SIG-M5 (cell line): ENCODE measurements around the gene SCRN2.

ENCODE experiments used
- DNase-seq: peaks from one replicate; lab custom pipeline; 2025; lab: John Stamatoyannopoulos, UW

The SCRN2 gene

GRCh38 chr17:47872019-47872650 is 31.1 kb upstream of the SCRN2 start:
- no peak for DNase-seq

GRCh38 chr17:47871048-47871447 is 30.0 kb upstream of the SCRN2 start:
- no peak for DNase-seq

- no peak for DNase-seq
Observed at GRCh38 chr17:47870056-47870455, 29.0 kb upstream of the SCRN2 start.

- DNase-seq: no peak
Observed at GRCh38 chr17:47869114-47869513, 28.0 kb upstream of the SCRN2 start.

- no peak for DNase-seq
Observed at GRCh38 chr17:47867813-47868533, 26.9 kb upstream of the SCRN2 start.

- DNase-seq: no peak
Observed at GRCh38 chr17:47866941-47867340, 25.9 kb upstream of the SCRN2 start.

- no peak for DNase-seq
Observed at GRCh38 chr17:47864791-47865216, 23.7 kb upstream of the SCRN2 start.

GRCh38 chr17:47862621-47863440 is 21.8 kb upstream of the SCRN2 start:
- no peak for DNase-seq

GRCh38 chr17:47860386-47860785 is 19.3 kb upstream of the SCRN2 start:
- no peak for DNase-seq

GRCh38 chr17:47857551-47858455 is 16.7 kb upstream of the SCRN2 start:
- no peak for DNase-seq

GRCh38 chr17:47856830-47857229 is 15.8 kb upstream of the SCRN2 start:
- DNase-seq: no peak

- no peak for DNase-seq
Observed at GRCh38 chr17:47855737-47856136, 14.7 kb upstream of the SCRN2 start.

- DNase-seq: no peak
Observed at GRCh38 chr17:47853616-47854015, 12.5 kb upstream of the SCRN2 start.

- DNase-seq: no peak
Observed at GRCh38 chr17:47852113-47852949, 11.3 kb upstream of the SCRN2 start.

GRCh38 chr17:47851764-47852112 is 10.7 kb upstream of the SCRN2 start:
- no peak for DNase-seq

GRCh38 chr17:47850692-47851573 is 9.9 kb upstream of the SCRN2 start, which contains the start of gene SP6:
TSS of gene SP6 (minus strand) at chr17:47851163. CDS start at chr17:47848429, 2,734 bp downstream.
- no peak for DNase-seq

- no peak for DNase-seq
Observed at GRCh38 chr17:47850373-47850691, 9.3 kb upstream of the SCRN2 start.

GRCh38 chr17:47848198-47848513 is 7.1 kb upstream of the SCRN2 start:
- DNase-seq: no peak

GRCh38 chr17:47847341-47848197 is 6.5 kb upstream of the SCRN2 start:
- DNase-seq: no peak
